Measurements from ENCODE around the gene SPOP. TPM values are rescaled to one million over a fixed set of nuclear protein-coding genes. Genes with fewer than 3 reads are reported as not detected.
"Not testable (repeated sequence)": the region's sequence is repeated elsewhere in the genome, so short reads cannot be mapped to it uniquely, and the experiment has no call there.

The SPOP gene
- total RNA-seq, 1 donor from 2014 or later, result 81.8 TPM

- intact Hi-C loops (cut with DNase I), result no loop called here
- H3K36me3 ChIP-seq, result no peaks in the 10 kb centered on the region
- H3K4me1 ChIP-seq, result peaks cover 44% of the 10 kb centered on the region
- DNase-seq (no peak), ATAC-seq (no peak)
- no peak for TF ChIP-seq CTCF (IDR thresholded peaks at IDR 0.05)
- H3K4me3 ChIP-seq, result no peak overlapping the region
- H3K9me3 ChIP-seq, result no peaks in the 10 kb centered on the region
- no peak overlapping the region for H3K27ac ChIP-seq
- no peaks in the 10 kb centered on the region for H3K27me3 ChIP-seq (ENCODE audit: low read depth)
These were observed 13.1 kb downstream of the SPOP start for GRCh38 chr17:49664706-49665211.

GRCh38 chr17:49659661-49660382 lies 18.1 kb downstream of the SPOP start:
- intact Hi-C loops (cut with DNase I), result no loop called here
- Histone ChIP-seq H3K27me3 (ENCODE audit: low read depth) (no peaks in the 10 kb centered on the region), H3K4me3 (no peak overlapping the region), H3K4me1 (peaks cover 26% of the 10 kb centered on the region), H3K27ac (no peak overlapping the region), H3K9me3 (no peaks in the 10 kb centered on the region), H3K36me3 (no peaks in the 10 kb centered on the region)
- no peak for TF ChIP-seq CTCF (IDR thresholded peaks at IDR 0.05)
- DNase-seq (no peak), ATAC-seq (no peak)

- no peaks in the 10 kb centered on the region for H3K9me3 ChIP-seq
- ATAC-seq, result no peak
- TF ChIP-seq CTCF (IDR thresholded peaks at IDR 0.05), result no peak
- no peak for DNase-seq
- H3K27ac ChIP-seq, result no peak overlapping the region
- no peaks in the 10 kb centered on the region for H3K36me3 ChIP-seq
- no peaks in the 10 kb centered on the region for H3K27me3 ChIP-seq (ENCODE audit: low read depth)
- intact Hi-C loops (cut with DNase I), result no loop called here
- H3K4me3 ChIP-seq, result no peak overlapping the region
- H3K4me1 ChIP-seq, result peaks cover 35% of the 10 kb centered on the region
These were observed 21.6 kb downstream of the SPOP start for GRCh38 chr17:49656247-49656646.

- no peaks in the 10 kb centered on the region for H3K36me3 ChIP-seq
- peaks cover 42% of the 10 kb centered on the region for H3K4me1 ChIP-seq
- intact Hi-C loops (cut with DNase I), result no loop called here
- peak overlapping the region; percentile 75 for H3K27ac ChIP-seq
- no peaks in the 10 kb centered on the region for H3K27me3 ChIP-seq (ENCODE audit: low read depth)
- H3K4me3 ChIP-seq, result no peak overlapping the region
- no peaks in the 10 kb centered on the region for H3K9me3 ChIP-seq
- no peak for TF ChIP-seq CTCF (IDR thresholded peaks at IDR 0.05)
- no peak for DNase-seq
- ATAC-seq, result peak; percentile 54 to 60
These were observed 30.7 kb downstream of the SPOP start for GRCh38 chr17:49647256-49647585.

GRCh38 chr17:49646391-49647255 lies 31.3 kb downstream of the SPOP start:
- ATAC-seq, result peak; percentile 91 to 94

GRCh38 chr17:49646056-49646390 lies 31.9 kb downstream of the SPOP start:
- peak; percentile 27 to 53 for ATAC-seq
- H3K4me3 ChIP-seq; H3K27me3 ChIP-seq (ENCODE audit: low read depth); H3K36me3 ChIP-seq; H3K9me3 ChIP-seq; DNase-seq; intact Hi-C loops (cut with DNase I): not testable (repeated sequence)
- H3K4me1 ChIP-seq, result peaks cover 42% of the 10 kb centered on the region
- H3K27ac ChIP-seq, result peak overlapping the region; percentile 75

More at GRCh38 chr17:49646391-49647255, 31.3 kb downstream of the SPOP start:
- no peak for TF ChIP-seq CTCF (IDR thresholded peaks at IDR 0.05)
- Histone ChIP-seq H3K36me3 (no peaks in the 10 kb centered on the region), H3K4me1 (peaks cover 42% of the 10 kb centered on the region), H3K4me3 (no peak overlapping the region), H3K27ac (peak overlapping the region; percentile 75), H3K27me3 (ENCODE audit: low read depth) (no peaks in the 10 kb centered on the region), H3K9me3 (no peaks in the 10 kb centered on the region)
- DNase-seq, result no peak
- intact Hi-C loops (cut with DNase I), result no loop called here
